Keratinocyte (primary cell): Measurements from ENCODE around the gene DUSP10.

Experiments
- EZH2 ChIP-seq: IDR thresholded peaks from one replicate; pipeline ENCODE4 v1.6.1; 2012; ENCODE audit warnings: inconsistent platforms, mild to moderate bottlenecking, low read length, moderate library complexity
- TF ChIP-seq, protein P1 (sequence below), 3 experiments: IDR thresholded peaks in 1 of 3; conservative IDR thresholded peaks in 1 of 3; optimal IDR thresholded peaks in 1 of 3; 2 replicates in 2 of 3; 3 replicates in 1 of 3; pipeline versions ENCODE3 to v1.5.1; 2011; ENCODE audit warnings: low read length in 3 of 3, mild to moderate bottlenecking in 3 of 3, moderate library complexity in 2 of 3, control low read depth in 1 of 3, inconsistent platforms in 1 of 3; ENCODE audit not compliant: insufficient read depth in 2 of 3; ENCODE audit errors: extremely low read depth in 1 of 3

DNA sequence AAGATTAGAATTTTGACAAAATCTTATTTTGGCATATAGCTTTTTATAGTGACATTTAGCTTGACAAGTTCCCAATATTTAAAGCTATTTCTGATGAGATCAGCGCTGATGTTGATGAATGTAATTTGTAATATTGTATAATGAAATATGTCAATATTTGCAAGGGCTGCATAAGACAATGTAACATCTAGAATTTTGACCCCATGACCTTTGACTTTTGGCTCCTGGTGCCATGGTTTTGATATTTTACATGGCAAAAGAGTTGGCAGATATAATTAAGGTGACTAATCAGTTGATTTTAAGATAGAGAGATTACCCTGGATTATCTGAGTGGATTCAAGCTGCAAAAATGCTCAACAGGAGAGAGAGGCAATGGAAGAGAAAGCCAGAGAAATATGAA lies 63.9 kb downstream of the DUSP10 start:
- TF ChIP-seq, protein P1, sequence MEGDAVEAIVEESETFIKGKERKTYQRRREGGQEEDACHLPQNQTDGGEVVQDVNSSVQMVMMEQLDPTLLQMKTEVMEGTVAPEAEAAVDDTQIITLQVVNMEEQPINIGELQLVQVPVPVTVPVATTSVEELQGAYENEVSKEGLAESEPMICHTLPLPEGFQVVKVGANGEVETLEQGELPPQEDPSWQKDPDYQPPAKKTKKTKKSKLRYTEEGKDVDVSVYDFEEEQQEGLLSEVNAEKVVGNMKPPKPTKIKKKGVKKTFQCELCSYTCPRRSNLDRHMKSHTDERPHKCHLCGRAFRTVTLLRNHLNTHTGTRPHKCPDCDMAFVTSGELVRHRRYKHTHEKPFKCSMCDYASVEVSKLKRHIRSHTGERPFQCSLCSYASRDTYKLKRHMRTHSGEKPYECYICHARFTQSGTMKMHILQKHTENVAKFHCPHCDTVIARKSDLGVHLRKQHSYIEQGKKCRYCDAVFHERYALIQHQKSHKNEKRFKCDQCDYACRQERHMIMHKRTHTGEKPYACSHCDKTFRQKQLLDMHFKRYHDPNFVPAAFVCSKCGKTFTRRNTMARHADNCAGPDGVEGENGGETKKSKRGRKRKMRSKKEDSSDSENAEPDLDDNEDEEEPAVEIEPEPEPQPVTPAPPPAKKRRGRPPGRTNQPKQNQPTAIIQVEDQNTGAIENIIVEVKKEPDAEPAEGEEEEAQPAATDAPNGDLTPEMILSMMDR (optimal IDR thresholded peaks at IDR 0.05 in 1 of 3, IDR thresholded peaks at IDR 0.05 in 1 of 3, conservative IDR thresholded peaks at IDR 0.05 in 1 of 3; ENCODE audit: extremely low read depth in 1 of 3, insufficient read depth in 2 of 3, low read length in 3 of 3) = no peak
- TF ChIP-seq EZH2 = no peak
